Activated CD4-positive, CD25-positive, alpha-beta regulatory T cell treated with anti-CD3 and anti-CD28 coated beads, Interleukin-2, amount 50 U/mL, for 72 hours (primary cell): ENCODE data around the gene C11orf71.

Experiments
- DNase-seq: peaks from one replicate; pipeline ENCODE4 v3.0.0; 2021

Gene C11orf71

GRCh38 chr11:114400216-114400914, at the start of gene C11orf71, which contains the start of gene RBM7:
Gene C11orf71 (minus strand): TSS chr11:114400511. CDS start chr11:114400331, 180 bp downstream.
Gene RBM7 (plus strand): TSS chr11:114400666. CDS start chr11:114400672, 6 bp downstream.
- peak; percentile 96 for DNase-seq

- DNase-seq = no peak
Measured at GRCh38 chr11:114449845-114450244, 49.5 kb upstream of the C11orf71 start.

GRCh38 chr11:114448749-114449482, 48.6 kb upstream of the C11orf71 start:
- no peak for DNase-seq

- no peak for DNase-seq
Measured at GRCh38 chr11:114447892-114448291, 47.6 kb upstream of the C11orf71 start.

GRCh38 chr11:114447444-114447843, 47.1 kb upstream of the C11orf71 start:
- DNase-seq = no peak

- DNase-seq = no peak
Measured at GRCh38 chr11:114442536-114442935, 42.2 kb upstream of the C11orf71 start.

GRCh38 chr11:114441921-114442320, 41.6 kb upstream of the C11orf71 start:
- no peak for DNase-seq

GRCh38 chr11:114440971-114441763, 40.9 kb upstream of the C11orf71 start:
- no peak for DNase-seq

GRCh38 chr11:114440121-114440860, 40.0 kb upstream of the C11orf71 start:
- DNase-seq = no peak

GRCh38 chr11:114439229-114440120, 39.2 kb upstream of the C11orf71 start, which contains the start of gene REXO2:
Gene REXO2 (plus strand): TSS chr11:114439467. CDS start chr11:114439529, 62 bp downstream.
- DNase-seq = peak; percentile 92

GRCh38 chr11:114438303-114438702, 38.0 kb upstream of the C11orf71 start:
- DNase-seq = no peak

GRCh38 chr11:114433376-114433775, 33.1 kb upstream of the C11orf71 start:
- DNase-seq = no peak

- DNase-seq = no peak
Measured at GRCh38 chr11:114432893-114433292, 32.6 kb upstream of the C11orf71 start.

- no peak for DNase-seq
Measured at GRCh38 chr11:114430290-114430689, 30.0 kb upstream of the C11orf71 start.

GRCh38 chr11:114426280-114426679, 26.0 kb upstream of the C11orf71 start:
- no peak for DNase-seq

GRCh38 chr11:114416441-114416961, 16.2 kb upstream of the C11orf71 start:
- DNase-seq = no peak

GRCh38 chr11:114413958-114414357, 13.6 kb upstream of the C11orf71 start:
- DNase-seq = no peak

GRCh38 chr11:114412946-114413345, 12.6 kb upstream of the C11orf71 start:
- DNase-seq = no peak

GRCh38 chr11:114401311-114401710, 1.0 kb upstream of the C11orf71 start:
- DNase-seq = no peak

GRCh38 chr11:114400915-114401223, 558 bp upstream of the C11orf71 start:
- DNase-seq = no peak

GRCh38 chr11:114399490-114400215, 658 bp downstream of the C11orf71 start:
- no peak for DNase-seq
